A673 (cell line): ENCODE measurements around the gene STARD10.

Experiments
- EZH2 ChIP-seq: fragments of 200-600 bp; sonication (generic); IDR thresholded peaks from 2 replicates; pipeline ENCODE4 v1.6.1; 2017; ENCODE audit warnings: borderline replicate concordance, low read depth, mild to moderate bottlenecking, mixed read lengths, antibody characterized with exemption, low read length; ENCODE audit not compliant: poor library complexity, severe bottlenecking
- TF ChIP-seq, protein P1 (sequence below): fragments of 300-800, 200-600 bp; sonication (generic); conservative IDR thresholded peaks from 2 replicates; pipeline ENCODE4 v1.5.1; 2017; ENCODE audit warnings: low read depth, mild to moderate bottlenecking, antibody characterized with exemption, low read length, moderate library complexity, mixed read lengths

- TF ChIP-seq EZH2: no peak
- TF ChIP-seq, protein P1, sequence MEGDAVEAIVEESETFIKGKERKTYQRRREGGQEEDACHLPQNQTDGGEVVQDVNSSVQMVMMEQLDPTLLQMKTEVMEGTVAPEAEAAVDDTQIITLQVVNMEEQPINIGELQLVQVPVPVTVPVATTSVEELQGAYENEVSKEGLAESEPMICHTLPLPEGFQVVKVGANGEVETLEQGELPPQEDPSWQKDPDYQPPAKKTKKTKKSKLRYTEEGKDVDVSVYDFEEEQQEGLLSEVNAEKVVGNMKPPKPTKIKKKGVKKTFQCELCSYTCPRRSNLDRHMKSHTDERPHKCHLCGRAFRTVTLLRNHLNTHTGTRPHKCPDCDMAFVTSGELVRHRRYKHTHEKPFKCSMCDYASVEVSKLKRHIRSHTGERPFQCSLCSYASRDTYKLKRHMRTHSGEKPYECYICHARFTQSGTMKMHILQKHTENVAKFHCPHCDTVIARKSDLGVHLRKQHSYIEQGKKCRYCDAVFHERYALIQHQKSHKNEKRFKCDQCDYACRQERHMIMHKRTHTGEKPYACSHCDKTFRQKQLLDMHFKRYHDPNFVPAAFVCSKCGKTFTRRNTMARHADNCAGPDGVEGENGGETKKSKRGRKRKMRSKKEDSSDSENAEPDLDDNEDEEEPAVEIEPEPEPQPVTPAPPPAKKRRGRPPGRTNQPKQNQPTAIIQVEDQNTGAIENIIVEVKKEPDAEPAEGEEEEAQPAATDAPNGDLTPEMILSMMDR: no peak
Observed at GRCh38 chr11:72720047-72720446, 73.8 kb downstream of the STARD10 start.
